IMR-90 (cell line): Measurements from ENCODE around the gene GRIK5. TPM values are rescaled to one million over a fixed set of nuclear protein-coding genes. Genes with fewer than 3 reads are reported as not detected.

Experiments
- ATAC-seq: fragments of 200-7000 bp; cut with Tn5 transposase; 2 replicates; pipeline ENCODE4 v1.9.1; 2020; ENCODE audit warnings: low read depth, mild to moderate bottlenecking, moderate library complexity
- BruUV-seq: library from RNA; stranded (reverse); fragments of 400-500 nt; replicated peaks from 2 replicates; lab custom pipeline; 2021; lab: Mats Ljungman, UMichigan
- CTCF ChIA-PET: fragments of 300-600 bp; formaldehyde crosslinking; extraction: SDS; loops from one replicate; lab custom pipeline; 2021; ENCODE audit warnings: antibody characterized with exemption; lab: Yijun Ruan, JAX
- POLR2A ChIA-PET: fragments of 300-600 bp; sonication (Branson Sonifier 250); formaldehyde crosslinking; loops from one replicate; lab custom pipeline; 2022; ENCODE audit warnings: antibody characterized with exemption; ENCODE audit not compliant: unreplicated experiment; lab: Charles Lee
- DNase-seq: peaks from one replicate; pipeline ENCODE4 v3.0.0; 2013
- H2AFZ ChIP-seq: replicated peaks from 2 replicates; pipeline ENCODE3; 2013; ENCODE audit warnings: low read length, mild to moderate bottlenecking; ENCODE audit not compliant: poor library complexity
- H2AK5ac ChIP-seq: 2 replicates; pipeline ENCODE4 v1.6.1; 2013; ENCODE audit warnings: low read depth, low read length, inconsistent platforms
- H2AK9ac ChIP-seq: replicated peaks from 2 replicates; pipeline ENCODE3; 2013; ENCODE audit warnings: mild to moderate bottlenecking, low read depth, low read length, moderate library complexity; ENCODE audit not compliant: poor library complexity
- H2BK120ac ChIP-seq: 2 replicates; pipeline ENCODE4 v1.6.1; 2013; ENCODE audit warnings: low read depth, low read length, inconsistent platforms
- H2BK15ac ChIP-seq: 3 replicates; pipeline ENCODE4 v1.6.1; 2013; ENCODE audit warnings: low read depth, low read length, inconsistent platforms
- H2BK20ac ChIP-seq: 2 replicates; pipeline ENCODE4 v1.6.1; 2013; ENCODE audit warnings: low read depth, mild to moderate bottlenecking, inconsistent platforms, low read length, moderate library complexity
- H2BK5ac ChIP-seq: 2 replicates; pipeline ENCODE4 v1.6.1; 2013; ENCODE audit warnings: mild to moderate bottlenecking, low read depth, low read length, inconsistent platforms; ENCODE audit not compliant: poor library complexity, severe bottlenecking
- H3K14ac ChIP-seq: replicated peaks from 2 replicates; pipeline ENCODE4 v1.6.1; 2013; ENCODE audit warnings: low read depth, low read length, inconsistent platforms
- H3K18ac ChIP-seq: 2 replicates; pipeline ENCODE4 v1.6.1; 2013; ENCODE audit warnings: low read depth, low read length, control low read depth
- H3K23ac ChIP-seq: 2 replicates; pipeline ENCODE4 v1.6.1; 2013; ENCODE audit warnings: low read depth, low read length, inconsistent platforms
- H3K27ac ChIP-seq: 2 replicates; pipeline ENCODE4 v1.5.1; 2013; ENCODE audit warnings: mild to moderate bottlenecking, control low read depth, low read length; ENCODE audit not compliant: insufficient read depth
- H3K27me3 ChIP-seq: 2 replicates; pipeline ENCODE4 v1.6.1; 2013; ENCODE audit warnings: low read length; ENCODE audit not compliant: control insufficient read depth, insufficient read depth
- H3K36me3 ChIP-seq: 2 replicates; pipeline ENCODE4 v1.6.1; 2013; ENCODE audit warnings: low read length, mixed read lengths; ENCODE audit not compliant: control insufficient read depth, insufficient read depth
- H3K4ac ChIP-seq: 2 replicates; pipeline ENCODE4 v1.6.1; 2013; ENCODE audit warnings: low read depth, low read length, inconsistent platforms
- H3K4me1 ChIP-seq: 2 replicates; pipeline ENCODE4 v1.6.1; 2013; ENCODE audit warnings: low read length, mixed read lengths; ENCODE audit not compliant: control insufficient read depth, insufficient read depth
- H3K4me2 ChIP-seq: 2 replicates; pipeline ENCODE4 v1.6.1; 2013; ENCODE audit warnings: low read depth, mild to moderate bottlenecking, control low read depth, low read length, moderate library complexity
- H3K4me3 ChIP-seq: 2 replicates; pipeline ENCODE4 v1.5.1; 2013; ENCODE audit warnings: low read depth, mild to moderate bottlenecking, control low read depth, low read length, moderate library complexity; ENCODE audit not compliant: insufficient read depth
- H3K56ac ChIP-seq: 2 replicates; pipeline ENCODE4 v1.6.1; 2013; ENCODE audit warnings: low read length, inconsistent platforms; ENCODE audit not compliant: insufficient read depth; ENCODE audit errors: extremely low read depth
- H3K79me1 ChIP-seq, 2 experiments: 2 replicates each; pipeline ENCODE4 v1.6.1; 2013; ENCODE audit warnings: low read length in 2 of 2, inconsistent platforms in 1 of 2, low read depth in 1 of 2
- H3K9ac ChIP-seq: 2 replicates; pipeline ENCODE4 v1.6.1; 2013; ENCODE audit warnings: low read depth, low read length, control low read depth
- H3K9me1 ChIP-seq: 2 replicates; pipeline ENCODE4 v1.6.1; 2013; ENCODE audit warnings: low read length, inconsistent platforms; ENCODE audit not compliant: insufficient read depth
- H3K9me3 ChIP-seq: 2 replicates; pipeline ENCODE4 v1.6.1; 2013; ENCODE audit warnings: low read length; ENCODE audit not compliant: control insufficient read depth, insufficient read depth
- H4K20me1 ChIP-seq: 2 replicates; pipeline ENCODE4 v1.6.1; 2013; ENCODE audit warnings: low read length, inconsistent platforms; ENCODE audit not compliant: insufficient read depth
- H4K5ac ChIP-seq: 2 replicates; pipeline ENCODE4 v1.6.1; 2013; ENCODE audit warnings: mild to moderate bottlenecking, low read depth, low read length, control low read depth
- H4K8ac ChIP-seq, 2 experiments: 2 replicates each; pipeline ENCODE4 v1.6.1; 2013; ENCODE audit warnings: low read depth in 2 of 2, low read length in 2 of 2, control low read depth in 1 of 2, inconsistent platforms in 1 of 2
- H4K91ac ChIP-seq: 2 replicates; pipeline ENCODE4 v1.6.1; 2013; ENCODE audit warnings: low read depth, low read length, inconsistent platforms; ENCODE audit not compliant: insufficient read depth
- CEBPB ChIP-seq: IDR thresholded peaks from 2 replicates; pipeline ENCODE4 v1.6.1; 2012; ENCODE audit warnings: low read depth, low read length, improper control_type of control experiment
- WGBS, 2 experiments: methylation state at CpG; one replicate each; pipeline versions ENCODE4 v1.1.5 to v1.1.7; 2013; ENCODE audit warnings: missing lambda C conversion rate in 2 of 2; ENCODE audit not compliant: insufficient read length in 1 of 2; ENCODE audit errors: extremely low coverage in 2 of 2; 5-methylcytosine and 5-hydroxymethylcytosine counted together
- dilution Hi-C: fragments of 300-500 bp; cut with HindIII; formaldehyde crosslinking; loops from one replicate; pipeline ENCODE4 v1.14.3; 2018; ENCODE audit warnings: low sequenced_read_pairs; ENCODE audit not compliant: unreplicated experiment
- in situ Hi-C: fragments of 300-500 bp; cut with MboI; formaldehyde crosslinking; loops from 3 replicates; pipeline ENCODE4 v1.14.3; 2019; ENCODE audit warnings: low sequenced_read_pairs, inconsistent platforms, mixed read lengths
- intact Hi-C: fragments of 100-400 bp; cut with micrococcal nuclease; formaldehyde crosslinking; loops from 2 replicates; pipeline ENCODE4 v1.10.0; 2022
- polyA plus RNA-seq, 3 experiments: library from polyadenylated mRNA; depleted of rRNA; stranded (reverse); fragments of >200 nt; gene quantifications; 2 replicates each; pipeline ENCODE4 v1.2.3, GENCODE V29; 2012; ENCODE audit warnings: low replicate concordance in 1 of 3
- total RNA-seq: library from RNA; depleted of rRNA; stranded (reverse); fragments of >200 nt; gene quantifications from 2 replicates; pipeline ENCODE4 v1.2.3, GENCODE V29; 2012

GRIK5 gene
- total and polyA plus RNA-seq, 2 of the 4 experiments (the other 2 are of a cell fraction) = 0.10 TPM; not detected in 1

- Histone ChIP-seq H3K4me3 (no peak overlapping the region), H4K5ac (no peak overlapping the region), H3K56ac (no peak overlapping the region), H3K36me3 (peaks cover 12% of the 10 kb centered on the region), H3K27me3 (no peaks in the 10 kb centered on the region), H2AK9ac (no peak overlapping the region), H2AK5ac (no peak overlapping the region), H4K20me1 (peaks cover 15% of the 10 kb centered on the region), H2BK15ac (no peak overlapping the region; the same call in 2 of the 3 replicates), H4K8ac (no peak overlapping the region), H2BK5ac (no peak overlapping the region), H3K4ac (no peak overlapping the region), H2AFZ (no peak overlapping the region), H3K4me1 (peaks cover 9% of the 10 kb centered on the region), H2BK20ac (no peak overlapping the region), H3K27ac (no peak overlapping the region), H3K18ac (no peak overlapping the region), H2BK120ac (no peak overlapping the region), H4K91ac (no peak overlapping the region), H3K79me1 (peaks cover 13 to 33% of the 10 kb centered on the region in 2 experiments), H3K9me1 (peaks cover 10% of the 10 kb centered on the region), H3K9me3 (no peaks in the 10 kb centered on the region), H3K4me2 (no peak overlapping the region), H3K14ac (no peak overlapping the region), H3K9ac (no peak overlapping the region), H3K23ac (no peak overlapping the region)
- ChIA-PET CTCF (no interaction called here), POLR2A (no interaction called here)
- intact Hi-C loops = no loop called here
- DNase-seq (no peak), ATAC-seq (no peak)
- dilution Hi-C loops = no loop called here
- no peak for TF ChIP-seq CEBPB
- no TSS peak for BruUV-seq
- no CpG with 5 or more reads among the region's 9 CpGs for WGBS, 2 experiments
- in situ Hi-C loops = no loop called here
Observed at GRCh38 chr19:42086188-42086736, 16.3 kb upstream of the GRIK5 start.
